HG03520 (cell line): Measurements from ENCODE around the gene CDKAL1.
A peak's percentile ranks its signal among the peaks of the same experiment; 100 is the strongest.
"Not testable (repeated sequence)": the region's sequence is repeated elsewhere in the genome, so short reads cannot be mapped to it uniquely, and the experiment has no call there.

Source experiments
- ATAC-seq: cut with Tn5 transposase; IDR thresholded peaks from one replicate; pipeline ENCODE4 v1.9.1; 2021; ENCODE audit warnings: mild to moderate bottlenecking, moderate library complexity; ENCODE audit not compliant: unreplicated experiment

The CDKAL1 gene

DNA sequence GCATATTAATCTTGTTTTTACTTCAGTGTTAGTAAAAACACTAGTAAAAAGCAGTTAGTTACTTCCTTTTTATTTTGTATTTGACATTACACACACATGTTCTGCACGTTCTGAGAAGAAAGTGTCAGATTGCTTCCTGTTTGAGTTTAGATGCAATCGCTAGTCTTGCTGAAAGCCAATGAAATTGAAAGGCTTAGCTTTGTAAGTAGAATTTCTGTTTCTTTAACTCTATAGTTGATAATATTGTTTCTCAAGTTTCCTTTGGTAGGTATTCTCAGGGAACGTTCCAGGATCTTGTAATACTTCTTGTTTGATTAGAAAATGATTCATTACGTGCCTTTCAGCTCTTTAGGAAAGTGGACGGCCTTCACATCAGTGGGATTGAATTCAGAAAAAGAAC, 55.0 kb downstream of the CDKAL1 start:
- ATAC-seq: no peak

- ATAC-seq: not testable (repeated sequence)
Measured at GRCh38 chr6:20590476-20590875, 56.2 kb downstream of the CDKAL1 start.

- not testable (repeated sequence) for ATAC-seq
Measured at GRCh38 chr6:20594299-20594853, 60.1 kb downstream of the CDKAL1 start.

DNA sequence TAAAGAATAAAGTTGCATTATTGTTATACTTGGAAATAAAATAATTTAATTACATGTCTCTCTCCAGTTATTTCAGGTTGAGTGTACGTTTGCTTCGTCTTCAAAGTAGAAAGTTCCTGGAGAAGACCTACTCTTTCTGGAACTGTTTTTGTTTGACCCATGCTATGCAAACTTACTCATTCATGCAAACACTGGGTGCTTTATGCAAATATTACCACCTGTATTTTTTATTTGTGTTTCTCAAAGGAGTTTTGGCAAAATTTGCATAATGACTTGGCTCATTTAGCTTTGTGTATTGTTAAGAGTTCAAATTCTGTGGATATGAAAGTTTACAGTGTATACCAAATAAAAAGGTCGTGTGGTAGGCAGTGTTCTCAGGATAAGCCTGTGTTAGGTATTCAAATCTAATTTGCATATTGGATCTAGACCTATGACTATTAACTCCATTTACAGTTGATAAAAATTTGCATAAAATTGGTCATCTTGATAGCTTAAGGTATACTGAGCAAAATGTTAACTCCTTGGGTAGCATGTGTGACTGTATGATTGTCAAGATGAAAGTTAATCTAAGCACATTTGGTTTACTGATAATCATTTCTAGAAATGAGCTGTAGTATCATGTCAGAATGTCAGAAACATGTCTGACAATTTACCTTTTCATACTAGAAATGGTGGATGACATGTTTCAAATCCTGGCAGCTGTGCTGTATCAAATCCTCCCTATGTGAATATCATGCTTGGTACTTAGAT, 65.2 kb downstream of the CDKAL1 start:
- peak; percentile 78 for ATAC-seq

DNA sequence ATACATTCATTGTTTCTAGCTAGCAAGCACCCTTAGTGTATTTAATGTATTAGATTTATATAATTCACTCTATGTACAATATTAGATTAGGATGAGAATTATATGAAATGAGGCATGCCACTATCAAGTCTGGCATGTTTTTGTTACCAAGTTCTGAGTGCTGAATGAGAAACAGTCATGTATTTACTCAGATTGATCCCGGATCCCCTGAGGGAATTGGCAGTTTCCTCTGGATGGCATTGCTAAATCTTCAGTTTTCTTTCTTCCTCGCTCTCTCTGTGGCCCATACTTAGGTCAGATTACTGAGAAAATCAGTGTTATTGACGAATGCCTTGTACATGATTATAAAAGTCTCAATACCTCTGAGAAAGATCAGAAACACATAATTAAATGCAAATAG, 66.6 kb downstream of the CDKAL1 start:
- no peak for ATAC-seq

DNA sequence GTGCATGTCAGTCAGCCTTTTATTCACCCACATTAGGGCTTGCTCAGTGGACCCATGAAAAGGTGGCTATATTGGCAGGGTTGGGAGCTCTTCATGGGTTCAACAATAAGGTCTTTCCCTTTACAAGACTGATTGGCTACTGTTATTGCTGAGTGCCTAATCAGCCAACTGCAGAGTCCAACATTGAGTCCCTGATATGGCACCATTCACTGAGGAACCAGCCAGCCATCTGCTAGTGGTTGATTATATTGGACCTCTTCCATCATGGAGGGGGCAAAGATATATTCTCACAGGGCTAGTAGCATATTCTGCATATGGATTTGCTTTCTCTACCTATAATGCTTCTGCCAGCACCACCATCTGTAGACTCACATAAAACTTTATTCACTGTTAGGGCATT, 69.9 kb downstream of the CDKAL1 start:
- ATAC-seq: no peak

DNA sequence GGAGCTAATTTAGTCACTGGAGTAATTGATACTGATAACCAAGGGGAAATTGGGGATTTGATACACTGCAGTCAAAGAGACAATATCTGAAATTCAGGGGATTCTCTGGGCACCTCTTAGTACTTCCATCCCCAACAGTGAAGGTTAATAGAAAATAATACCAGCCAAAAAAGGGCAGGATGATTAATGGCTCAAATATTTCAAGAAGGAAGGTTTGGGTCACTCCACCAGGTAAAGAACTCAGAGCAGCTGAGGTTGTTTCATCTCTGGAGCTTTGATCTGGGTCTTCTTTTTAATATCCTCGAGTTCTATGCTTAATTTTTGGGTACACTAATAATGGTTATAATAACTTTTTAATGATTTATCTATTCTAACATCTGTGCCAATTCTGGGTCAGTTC, 70.8 kb downstream of the CDKAL1 start:
- ATAC-seq: no peak

DNA sequence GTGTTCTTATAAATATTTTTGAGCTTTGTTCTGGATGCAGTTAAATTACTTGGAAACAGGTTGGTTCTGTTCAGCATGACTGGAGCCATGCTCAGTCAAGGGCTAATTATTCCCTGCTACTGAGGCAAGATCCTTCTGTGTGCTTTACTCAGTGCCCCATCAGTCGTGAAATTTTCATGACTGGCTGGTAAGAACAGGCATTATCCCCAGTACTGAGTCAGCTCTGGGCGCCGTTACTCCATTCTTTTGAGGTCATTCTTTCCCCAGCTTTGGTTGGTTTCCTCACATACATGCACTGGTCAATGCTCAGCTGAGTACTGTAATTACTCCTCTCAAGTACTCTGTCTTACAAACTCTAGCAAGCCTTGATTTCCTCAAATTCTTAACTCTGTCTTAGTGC, 71.3 kb downstream of the CDKAL1 start:
- no peak for ATAC-seq

DNA sequence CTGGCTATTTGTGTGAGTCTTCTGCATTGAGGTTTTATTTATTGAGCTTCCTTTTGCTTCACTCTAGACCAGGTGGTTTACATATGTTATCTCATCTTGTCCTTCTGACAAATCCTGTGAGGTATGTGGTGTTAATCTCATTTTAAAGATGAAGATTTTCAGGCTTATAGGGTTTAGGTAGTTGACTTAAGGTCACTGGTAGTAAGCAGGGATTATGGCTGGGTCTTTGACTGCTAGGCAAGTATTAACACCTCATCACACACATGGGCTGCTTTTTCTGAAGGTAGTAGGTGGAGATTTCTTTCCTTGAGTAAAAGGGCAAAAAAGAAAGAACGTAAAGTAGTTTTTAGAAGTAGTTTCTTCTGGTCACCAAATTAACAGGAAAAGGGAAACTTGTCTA, 72.6 kb downstream of the CDKAL1 start:
- ATAC-seq: no peak

- ATAC-seq: no peak
Measured at GRCh38 chr6:20608356-20608755, 74.1 kb downstream of the CDKAL1 start.

GRCh38 chr6:20608905-20609304, 74.6 kb downstream of the CDKAL1 start:
- ATAC-seq: no peak

GRCh38 chr6:20609924-20610323, 75.7 kb downstream of the CDKAL1 start:
- ATAC-seq: not testable (repeated sequence)

DNA sequence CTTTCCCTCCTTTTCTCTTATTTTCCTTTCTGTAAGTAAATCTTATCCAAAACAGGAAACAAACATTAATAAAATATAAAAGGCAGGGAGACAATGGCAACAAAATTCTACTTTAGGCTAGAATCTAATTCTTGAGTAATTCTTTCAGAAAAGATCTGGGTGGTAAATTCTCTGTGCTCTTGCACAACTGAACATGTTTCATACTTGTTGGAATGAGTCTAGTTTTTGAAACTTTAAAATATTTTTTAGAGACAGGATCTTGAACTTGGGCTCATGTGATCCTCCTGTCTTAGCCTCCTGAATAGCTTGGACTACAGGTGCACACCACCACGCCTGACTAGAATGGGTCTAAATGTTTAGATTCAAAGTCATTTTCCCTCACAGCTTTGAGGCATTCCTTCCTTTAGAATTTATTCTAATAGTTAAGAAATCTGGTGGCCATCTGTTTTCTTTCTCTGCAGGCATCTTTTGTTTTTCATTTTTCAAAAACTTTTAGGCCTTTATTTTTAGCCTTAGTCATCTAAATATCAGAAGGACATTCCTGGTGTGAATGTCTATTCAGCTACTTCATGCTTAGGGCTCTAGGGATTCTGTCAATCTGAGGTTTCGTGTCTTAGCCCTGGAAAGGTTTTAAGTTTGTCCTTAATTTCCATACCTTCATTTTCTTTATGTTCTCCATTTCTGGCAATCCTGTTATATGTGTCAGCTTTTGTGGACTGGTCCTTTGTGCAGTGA, 76.5 kb downstream of the CDKAL1 start:
- no peak for ATAC-seq

DNA sequence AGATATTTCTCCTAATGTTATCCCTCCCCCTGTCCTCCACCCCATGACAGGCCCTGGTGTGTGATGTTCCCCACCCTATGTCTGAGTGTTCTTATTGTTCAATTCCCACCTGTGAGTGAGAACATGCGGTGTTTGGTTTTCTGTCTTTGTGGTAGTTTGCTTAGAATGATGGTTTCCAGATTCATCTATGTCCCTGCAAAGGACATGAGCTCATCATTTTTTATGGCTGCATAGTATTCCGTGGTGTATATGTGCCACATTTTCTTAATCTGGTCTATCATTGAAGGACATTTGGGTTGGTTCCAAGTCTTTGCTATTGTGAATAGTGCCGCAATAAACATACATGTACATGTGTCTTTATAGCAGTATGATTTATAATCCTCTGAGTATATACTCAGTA, 83.3 kb downstream of the CDKAL1 start:
- not testable (repeated sequence) for ATAC-seq

DNA sequence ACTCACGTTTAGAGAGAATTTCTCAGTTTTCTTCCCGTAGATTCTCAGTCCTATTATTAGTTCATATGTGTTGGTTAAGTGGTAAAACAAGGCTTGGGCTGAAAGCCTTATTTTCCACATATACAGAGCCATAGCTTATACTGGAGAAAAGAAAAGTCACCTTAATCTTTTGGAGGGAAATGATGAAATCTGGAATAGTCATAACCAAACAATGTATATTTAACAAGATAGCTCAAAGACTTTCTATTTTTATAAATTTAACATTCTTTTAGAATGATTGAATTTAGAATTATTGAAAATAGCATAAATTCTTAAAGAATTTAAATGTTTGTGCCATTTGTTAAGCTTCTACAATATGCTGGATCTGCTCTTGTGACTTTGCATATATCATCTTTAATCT, 85.8 kb downstream of the CDKAL1 start:
- no peak for ATAC-seq

DNA sequence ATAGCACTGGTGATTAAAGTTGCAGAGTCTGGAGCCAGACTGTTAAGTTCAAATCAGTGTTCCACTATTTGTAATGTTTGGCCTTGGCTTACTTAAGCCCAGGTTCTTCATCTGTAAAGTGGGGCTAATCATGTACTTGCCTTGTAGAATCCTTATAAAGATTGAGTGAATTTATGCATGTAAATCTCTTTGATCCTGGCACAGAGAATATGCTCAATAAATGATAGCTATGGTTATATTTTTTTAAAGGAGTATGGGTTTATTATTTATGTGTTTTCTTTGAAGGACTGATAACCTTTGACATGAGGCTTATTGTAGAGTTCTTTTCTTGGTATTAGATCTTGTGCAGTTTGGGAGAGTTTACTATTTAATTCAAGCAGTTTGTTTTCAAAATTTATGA, 89.5 kb downstream of the CDKAL1 start:
- no peak for ATAC-seq

DNA sequence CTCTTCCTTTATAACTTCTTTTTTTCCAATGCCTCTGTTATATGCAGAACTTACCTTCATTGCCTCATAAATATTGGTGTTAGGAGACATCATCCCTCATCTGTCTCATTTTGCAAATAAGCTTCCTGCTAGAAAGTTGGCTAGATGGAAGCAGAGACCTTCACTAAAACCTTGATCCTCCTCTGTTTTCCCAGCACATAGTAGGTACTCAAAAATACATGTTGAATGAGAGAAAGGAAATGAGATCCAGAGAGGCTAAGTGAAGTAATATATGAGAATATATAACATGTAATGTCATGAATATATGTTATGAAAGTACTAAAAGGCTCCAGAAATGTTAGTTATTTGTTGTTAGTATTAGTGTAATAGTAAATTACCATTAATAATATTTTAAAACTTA, 91.9 kb downstream of the CDKAL1 start:
- no peak for ATAC-seq

DNA sequence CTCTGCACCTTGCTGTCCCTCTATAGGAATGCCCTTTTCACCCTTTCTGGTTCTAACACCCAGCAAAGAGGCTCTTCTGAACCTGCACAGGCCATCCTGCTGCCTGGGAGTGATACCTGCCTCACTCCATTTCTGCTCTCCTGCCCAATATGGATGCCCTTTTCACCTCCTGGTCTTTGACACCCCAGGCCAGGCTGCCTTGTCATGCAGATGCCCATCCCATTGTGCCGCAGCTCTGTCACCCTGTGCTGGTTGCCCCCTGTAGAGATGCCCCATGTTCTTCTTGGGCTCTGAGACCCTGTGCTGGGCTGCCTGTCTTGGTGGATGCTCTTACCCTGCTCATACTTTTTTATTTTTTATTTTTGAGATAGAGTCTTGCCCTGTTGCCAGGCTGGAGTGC, 95.3 kb downstream of the CDKAL1 start:
- ATAC-seq: no peak

- ATAC-seq: no peak
Measured at GRCh38 chr6:20630136-20630535, 95.9 kb downstream of the CDKAL1 start.

DNA sequence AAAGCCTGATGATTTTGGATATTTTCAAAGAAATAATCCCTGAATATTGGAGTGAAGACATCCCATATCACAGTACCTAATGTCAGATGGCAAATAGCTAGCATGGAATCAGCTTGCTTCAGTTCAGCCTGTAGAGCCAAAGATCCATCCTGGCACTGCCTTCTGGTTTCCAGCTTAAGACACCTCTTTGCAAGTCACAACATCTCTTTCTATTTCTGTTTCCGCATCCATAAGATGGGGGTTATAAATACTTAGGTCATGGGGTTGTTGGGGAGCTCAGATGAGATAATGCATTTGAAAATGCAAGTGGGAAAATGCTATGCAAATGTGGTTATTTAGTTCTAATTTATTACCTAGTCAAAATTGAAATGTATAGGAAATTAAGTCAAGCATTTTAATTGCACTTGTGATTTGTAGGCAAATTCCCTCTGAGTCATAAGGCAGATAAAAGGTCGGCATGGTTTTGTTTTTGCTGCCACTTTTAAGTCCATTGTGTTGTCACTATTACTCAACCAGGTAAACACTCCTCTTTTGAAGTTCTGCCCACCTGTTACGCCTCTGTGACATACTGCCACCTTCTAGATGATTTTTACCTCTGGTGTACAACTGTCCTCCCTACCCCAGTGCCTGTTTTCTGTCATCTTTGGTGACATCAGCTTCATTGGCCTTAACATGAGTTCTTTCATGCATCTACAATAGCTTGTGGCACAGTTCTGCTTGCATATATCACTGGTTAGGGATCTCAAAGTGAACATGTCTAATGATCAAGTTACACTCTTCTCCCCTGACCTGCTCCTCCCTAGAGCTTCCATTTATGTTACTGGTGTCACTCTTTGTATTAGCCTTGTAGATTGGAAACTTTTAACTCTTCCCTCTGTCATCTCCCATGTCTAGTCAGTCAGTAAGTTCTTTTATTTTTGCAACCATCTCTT, 96.6 kb downstream of the CDKAL1 start:
- no peak for ATAC-seq

GRCh38 chr6:20631549-20631924, 97.3 kb downstream of the CDKAL1 start:
- ATAC-seq: no peak
